ENCODE measurements around the gene COPS8.

The COPS8 gene

GRCh38 chr2:237065071-237065377, 20.7 kb upstream of the COPS8 start:
- no peak for DNase-seq

GRCh38 chr2:237066396-237066795, 19.3 kb upstream of the COPS8 start:
- no peak for DNase-seq

GRCh38 chr2:237068005-237068576, 17.6 kb upstream of the COPS8 start:
- no peak for DNase-seq

- peak; percentile 3 for DNase-seq
Observed at GRCh38 chr2:237072067-237072931, 13.4 kb upstream of the COPS8 start.

- no peak for DNase-seq
Observed at GRCh38 chr2:237073552-237073951, 12.1 kb upstream of the COPS8 start.

GRCh38 chr2:237074211-237074993, 11.3 kb upstream of the COPS8 start:
- no peak for DNase-seq

GRCh38 chr2:237075749-237076599, 9.7 kb upstream of the COPS8 start:
- no peak for DNase-seq

- no peak for DNase-seq
Observed at GRCh38 chr2:237081596-237081995, 4.1 kb upstream of the COPS8 start.

- DNase-seq, result no peak
Observed at GRCh38 chr2:237083026-237083425, 2.7 kb upstream of the COPS8 start.

GRCh38 chr2:237084444-237084843, 1.2 kb upstream of the COPS8 start:
- DNase-seq, result no peak

- no peak for DNase-seq
Observed at GRCh38 chr2:237090906-237091305, 5.2 kb downstream of the COPS8 start.

- DNase-seq, result no peak
Observed at GRCh38 chr2:237091779-237092436, 6.2 kb downstream of the COPS8 start.

- no peak for DNase-seq
Observed at GRCh38 chr2:237092506-237092905, 6.8 kb downstream of the COPS8 start.

- DNase-seq, result no peak
Observed at GRCh38 chr2:237092920-237093781, 7.5 kb downstream of the COPS8 start.

- DNase-seq, result no peak
Observed at GRCh38 chr2:237096201-237096600, 10.5 kb downstream of the COPS8 start.

GRCh38 chr2:237096911-237097310, 11.2 kb downstream of the COPS8 start:
- DNase-seq, result no peak

GRCh38 chr2:237097326-237097910, 11.7 kb downstream of the COPS8 start:
- no peak for DNase-seq

GRCh38 chr2:237097911-237098702, 12.4 kb downstream of the COPS8 start:
- DNase-seq, result no peak

GRCh38 chr2:237099804-237100203, 14.1 kb downstream of the COPS8 start:
- DNase-seq, result no peak

Measured in NCI-H748 treated with DMSO at 0.1 percent for 48 hours (cell line).